ENCODE results near the gene PPP2R3B.
"Not testable (repeated sequence)": the region's sequence is repeated elsewhere in the genome, so short reads cannot be mapped to it uniquely, and the experiment has no call there.

PPP2R3B gene

DNA sequence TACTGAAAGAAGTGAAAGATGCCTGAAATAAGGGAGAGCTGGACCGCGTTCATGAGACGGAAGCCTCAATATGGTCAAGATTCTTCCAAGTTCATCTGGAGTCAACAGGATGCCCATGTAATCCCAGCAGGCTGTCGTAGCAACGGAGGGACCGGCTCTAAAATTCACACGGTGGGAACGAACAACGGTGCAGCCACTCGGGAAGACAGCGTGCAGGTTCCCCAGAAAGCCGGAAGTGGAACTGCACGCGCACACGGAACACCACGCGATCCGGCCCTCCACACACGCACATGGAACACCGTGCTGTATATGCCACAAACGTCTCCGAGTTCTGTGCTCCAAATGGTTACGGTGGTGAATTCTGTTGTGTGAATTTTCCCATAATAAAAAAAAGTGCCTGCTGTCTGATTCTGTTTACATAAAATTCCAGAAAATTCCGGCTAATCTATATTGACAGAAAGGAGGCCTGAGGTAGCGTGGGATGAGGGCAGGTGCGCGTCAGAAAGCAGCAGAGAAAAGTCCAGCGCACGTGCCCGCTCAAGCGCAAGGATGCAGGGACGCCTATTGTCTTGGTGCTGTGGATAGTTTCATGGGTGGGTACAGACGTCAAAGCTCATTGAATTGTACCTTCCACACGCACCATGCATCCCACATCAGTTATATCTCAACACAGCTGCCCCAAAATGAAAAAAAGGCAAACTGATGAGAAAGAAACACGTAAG lies 31.2 kb downstream of the PPP2R3B start:
- TF ChIP-seq, protein P1, sequence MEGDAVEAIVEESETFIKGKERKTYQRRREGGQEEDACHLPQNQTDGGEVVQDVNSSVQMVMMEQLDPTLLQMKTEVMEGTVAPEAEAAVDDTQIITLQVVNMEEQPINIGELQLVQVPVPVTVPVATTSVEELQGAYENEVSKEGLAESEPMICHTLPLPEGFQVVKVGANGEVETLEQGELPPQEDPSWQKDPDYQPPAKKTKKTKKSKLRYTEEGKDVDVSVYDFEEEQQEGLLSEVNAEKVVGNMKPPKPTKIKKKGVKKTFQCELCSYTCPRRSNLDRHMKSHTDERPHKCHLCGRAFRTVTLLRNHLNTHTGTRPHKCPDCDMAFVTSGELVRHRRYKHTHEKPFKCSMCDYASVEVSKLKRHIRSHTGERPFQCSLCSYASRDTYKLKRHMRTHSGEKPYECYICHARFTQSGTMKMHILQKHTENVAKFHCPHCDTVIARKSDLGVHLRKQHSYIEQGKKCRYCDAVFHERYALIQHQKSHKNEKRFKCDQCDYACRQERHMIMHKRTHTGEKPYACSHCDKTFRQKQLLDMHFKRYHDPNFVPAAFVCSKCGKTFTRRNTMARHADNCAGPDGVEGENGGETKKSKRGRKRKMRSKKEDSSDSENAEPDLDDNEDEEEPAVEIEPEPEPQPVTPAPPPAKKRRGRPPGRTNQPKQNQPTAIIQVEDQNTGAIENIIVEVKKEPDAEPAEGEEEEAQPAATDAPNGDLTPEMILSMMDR (conservative IDR thresholded peaks at IDR 0.05; ENCODE audit: low read length): no peak
- H3K4me3 ChIP-seq (ENCODE audit: low read length): no peak overlapping the region
- DNase-seq (ENCODE audit: low read depth): no peak

DNA sequence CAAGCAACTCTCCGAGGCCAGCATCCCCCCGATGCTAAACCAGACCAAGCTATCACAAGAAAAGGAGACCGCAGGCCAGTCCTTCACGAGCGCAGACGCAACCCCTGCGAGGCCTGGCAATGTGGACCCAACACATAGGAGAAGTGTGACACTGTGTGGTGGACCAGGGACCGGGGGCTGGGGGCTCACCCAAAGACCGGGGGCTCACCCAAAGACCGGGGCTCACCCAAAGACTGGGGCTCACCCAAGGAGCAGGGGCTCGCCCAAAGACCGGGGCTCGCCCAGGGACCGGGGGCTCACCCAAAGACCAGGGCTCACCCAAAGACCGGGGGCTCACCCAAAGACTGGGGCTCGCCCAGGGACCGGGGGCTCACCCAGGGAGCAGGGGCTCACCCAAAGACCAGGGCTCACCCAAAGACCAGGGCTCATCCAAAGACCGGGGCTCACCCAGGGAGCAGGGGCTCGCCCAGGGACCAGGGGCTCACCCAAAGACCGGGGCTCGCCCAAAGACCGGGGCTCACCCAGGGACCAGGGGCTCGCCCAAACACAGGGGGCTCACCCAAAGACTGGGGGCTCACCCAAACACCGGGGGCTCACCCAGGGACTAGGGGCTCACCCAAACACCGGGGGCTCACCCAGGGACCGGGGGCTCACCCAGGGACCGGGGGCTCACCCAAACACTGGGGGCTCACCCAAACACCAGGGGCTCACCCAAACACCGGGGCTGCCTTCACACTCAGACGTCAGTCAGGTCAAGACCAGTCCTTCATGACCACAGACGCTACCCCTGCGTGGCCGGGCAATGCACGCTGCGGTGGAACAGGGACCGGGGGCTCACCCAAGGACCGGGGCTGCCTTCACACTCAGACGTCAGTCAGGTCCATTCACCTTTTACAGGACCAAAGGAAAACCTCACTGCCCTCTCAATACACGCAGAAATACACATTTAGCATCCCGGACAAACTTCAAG lies 32.9 kb downstream of the PPP2R3B start:
- TF ChIP-seq, protein P1 (conservative IDR thresholded peaks at IDR 0.05; ENCODE audit: low read length): no peak
- DNase-seq (ENCODE audit: low read depth): no peak
- no peak overlapping the region for H3K4me3 ChIP-seq (ENCODE audit: low read length)

DNA sequence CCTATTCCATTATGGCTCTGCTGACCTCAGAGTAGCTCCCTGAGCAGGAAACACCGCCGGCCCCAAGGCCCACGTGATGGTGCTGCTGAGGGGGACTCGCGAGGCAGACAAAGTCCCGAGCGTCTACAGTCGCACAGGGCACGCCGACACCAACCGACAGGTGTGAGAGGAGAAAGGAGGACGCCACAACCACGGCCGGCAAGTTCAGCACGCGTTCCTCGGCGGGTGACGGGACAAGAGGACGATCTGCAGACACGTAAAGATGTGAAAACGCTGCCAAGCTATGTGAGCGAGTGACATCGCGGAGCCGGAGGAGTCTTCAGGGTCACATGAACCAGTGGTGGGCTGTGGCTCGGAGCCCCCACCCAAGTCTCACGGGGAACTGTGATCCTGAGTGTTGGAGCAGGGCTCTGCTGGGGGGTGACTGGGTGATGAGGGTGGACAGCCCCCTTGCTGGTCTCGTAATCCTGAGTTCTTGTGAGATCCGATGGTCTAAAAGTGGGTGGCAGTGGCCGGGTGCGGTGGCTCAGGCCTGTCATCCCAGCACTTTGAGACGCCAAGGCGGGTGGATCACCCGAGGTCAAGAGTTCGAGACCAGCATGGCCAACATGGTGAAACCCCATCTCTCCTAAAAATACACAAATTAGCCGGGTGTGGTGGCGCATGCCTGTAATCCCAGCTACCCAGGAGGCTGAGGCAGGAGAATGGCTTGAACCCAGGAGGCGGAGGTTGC lies 34.0 kb downstream of the PPP2R3B start:
- H3K4me3 ChIP-seq (ENCODE audit: low read length): no peak overlapping the region
- TF ChIP-seq, protein P1 (conservative IDR thresholded peaks at IDR 0.05; ENCODE audit: low read length): no peak
- DNase-seq (ENCODE audit: low read depth): no peak

DNA sequence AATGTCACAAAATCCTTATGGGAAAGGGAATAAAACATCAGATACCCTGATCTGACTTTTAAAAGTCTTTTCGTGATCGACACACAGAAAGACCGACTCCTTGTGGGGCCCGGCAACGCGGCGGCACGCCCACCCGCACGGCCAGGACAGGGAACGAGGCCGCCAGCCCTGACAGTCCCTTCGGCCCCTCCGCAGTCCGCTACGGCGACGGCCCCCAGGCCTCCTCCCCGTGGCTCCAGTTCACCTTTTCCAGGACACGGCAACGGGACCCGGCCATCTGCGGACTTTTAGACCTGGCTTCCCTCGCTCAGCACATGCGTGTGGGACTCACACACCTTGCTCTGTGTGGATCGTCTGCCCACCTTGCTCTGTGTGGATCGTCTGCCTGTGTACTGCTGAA lies 34.5 kb downstream of the PPP2R3B start:
- DNase-seq (ENCODE audit: low read depth): no peak
- no peak overlapping the region for H3K4me3 ChIP-seq (ENCODE audit: low read length)
- TF ChIP-seq, protein P1 (conservative IDR thresholded peaks at IDR 0.05; ENCODE audit: low read length): no peak

DNA sequence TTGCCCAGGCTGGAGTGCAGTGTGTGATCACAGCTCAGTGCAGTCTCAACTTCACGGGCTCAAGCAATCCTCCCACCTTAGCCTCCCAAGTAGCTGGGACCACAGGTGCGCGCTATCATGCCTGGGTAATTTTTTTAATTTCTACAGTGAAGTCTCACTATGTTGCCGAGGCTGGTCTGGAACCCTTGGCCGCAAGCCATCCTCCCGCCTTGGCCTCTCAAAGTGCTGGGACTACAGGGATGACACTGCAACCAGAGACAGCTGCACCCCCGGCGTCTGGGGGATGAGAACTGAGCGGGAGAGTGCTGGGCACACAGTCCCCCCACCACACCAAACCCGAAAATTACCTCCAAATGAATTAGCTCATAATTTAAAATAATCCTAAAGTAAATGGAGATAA lies 35.0 kb downstream of the PPP2R3B start:
- H3K4me3 ChIP-seq (ENCODE audit: low read length): no peak overlapping the region
- DNase-seq (ENCODE audit: low read depth): no peak
- TF ChIP-seq, protein P1 (conservative IDR thresholded peaks at IDR 0.05; ENCODE audit: low read length): no peak

DNA sequence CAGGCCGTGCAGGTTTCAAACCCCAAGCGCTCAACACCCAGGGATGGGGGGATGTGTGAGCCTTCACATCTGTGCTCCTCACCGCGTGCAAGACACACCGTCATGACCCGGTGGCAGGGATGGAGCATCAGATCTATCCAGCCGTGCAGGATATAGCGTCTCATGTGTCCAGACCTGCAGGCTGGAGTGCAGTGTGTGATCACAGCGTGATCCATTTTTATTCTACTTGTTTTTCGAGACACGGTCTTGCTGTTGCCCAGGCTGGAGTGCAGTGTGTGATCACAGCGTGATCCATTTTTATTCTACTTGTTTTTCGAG lies 35.4 kb downstream of the PPP2R3B start:
- not testable (repeated sequence) for DNase-seq (ENCODE audit: low read depth); H3K4me3 ChIP-seq (ENCODE audit: low read length)

DNA sequence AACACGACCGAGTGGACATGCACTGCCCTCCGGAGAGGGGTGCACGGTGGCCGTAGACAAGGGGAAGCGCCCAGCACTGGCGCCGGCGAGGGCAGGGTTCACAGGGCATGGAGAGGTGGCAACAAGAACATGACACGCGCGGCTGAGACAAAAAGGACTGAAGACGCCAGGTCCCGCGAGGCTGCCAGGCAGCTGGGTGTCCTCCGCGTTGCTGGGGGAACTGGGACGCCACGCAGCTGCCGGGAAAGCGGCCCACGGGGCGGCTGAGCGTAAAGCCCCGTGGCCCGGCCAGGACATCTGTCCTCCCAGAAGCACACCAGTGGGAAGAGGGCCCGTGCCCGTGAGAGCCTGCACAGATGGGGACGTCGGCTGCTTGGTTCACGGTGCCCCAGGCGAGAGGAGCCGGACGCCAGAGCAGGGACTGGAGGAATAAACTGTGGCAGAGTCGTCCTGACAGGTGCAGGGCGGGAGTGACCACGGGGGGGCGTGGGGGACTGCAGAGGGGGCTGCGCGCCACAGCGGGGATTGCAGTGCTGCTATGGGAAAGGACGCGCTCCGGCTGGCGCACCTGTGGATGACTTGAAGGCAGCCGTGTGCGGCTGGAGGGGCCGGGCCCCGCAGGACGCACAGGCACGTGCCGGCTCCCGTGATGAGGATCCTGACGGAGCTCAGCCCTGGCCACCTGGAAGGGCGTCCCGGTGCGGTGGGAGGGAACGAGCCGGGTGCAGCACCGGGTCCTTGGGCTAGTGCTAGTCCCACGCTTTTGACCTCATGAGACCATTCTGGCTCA lies 36.0 kb downstream of the PPP2R3B start:
- DNase-seq (ENCODE audit: low read depth): no peak
- no peak overlapping the region for H3K4me3 ChIP-seq (ENCODE audit: low read length)
- TF ChIP-seq, protein P1 (conservative IDR thresholded peaks at IDR 0.05; ENCODE audit: low read length): no peak
